Measurements from ENCODE around the gene CPXM1.

DNA sequence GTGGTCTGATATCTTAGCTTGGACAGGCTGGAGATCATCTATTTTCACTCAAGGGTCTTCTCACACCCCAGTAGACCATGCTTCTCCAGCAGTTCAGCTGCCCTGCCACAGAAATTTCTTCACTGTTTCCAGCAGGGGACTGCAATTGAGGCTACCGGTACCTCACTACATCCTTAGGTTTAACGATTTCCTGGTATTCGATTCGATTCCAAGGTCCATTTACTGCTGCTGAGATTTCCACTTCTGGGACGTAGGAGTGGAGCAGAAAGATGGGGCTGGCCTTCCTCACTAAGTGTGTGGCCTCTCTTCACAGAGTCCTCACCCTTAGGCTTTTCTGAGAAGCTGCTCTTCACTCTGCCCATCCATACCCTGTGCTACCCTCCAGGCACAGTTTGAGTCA, 46.3 kb upstream of the CPXM1 start:
- TF ChIP-seq POLR2AphosphoS5 (IDR thresholded peaks at IDR 0.05) (no peak), POLR2A (IDR thresholded peaks at IDR 0.05) (no peak), EP300 (IDR thresholded peaks at IDR 0.05) (no peak)
- TF ChIP-seq, protein P1, sequence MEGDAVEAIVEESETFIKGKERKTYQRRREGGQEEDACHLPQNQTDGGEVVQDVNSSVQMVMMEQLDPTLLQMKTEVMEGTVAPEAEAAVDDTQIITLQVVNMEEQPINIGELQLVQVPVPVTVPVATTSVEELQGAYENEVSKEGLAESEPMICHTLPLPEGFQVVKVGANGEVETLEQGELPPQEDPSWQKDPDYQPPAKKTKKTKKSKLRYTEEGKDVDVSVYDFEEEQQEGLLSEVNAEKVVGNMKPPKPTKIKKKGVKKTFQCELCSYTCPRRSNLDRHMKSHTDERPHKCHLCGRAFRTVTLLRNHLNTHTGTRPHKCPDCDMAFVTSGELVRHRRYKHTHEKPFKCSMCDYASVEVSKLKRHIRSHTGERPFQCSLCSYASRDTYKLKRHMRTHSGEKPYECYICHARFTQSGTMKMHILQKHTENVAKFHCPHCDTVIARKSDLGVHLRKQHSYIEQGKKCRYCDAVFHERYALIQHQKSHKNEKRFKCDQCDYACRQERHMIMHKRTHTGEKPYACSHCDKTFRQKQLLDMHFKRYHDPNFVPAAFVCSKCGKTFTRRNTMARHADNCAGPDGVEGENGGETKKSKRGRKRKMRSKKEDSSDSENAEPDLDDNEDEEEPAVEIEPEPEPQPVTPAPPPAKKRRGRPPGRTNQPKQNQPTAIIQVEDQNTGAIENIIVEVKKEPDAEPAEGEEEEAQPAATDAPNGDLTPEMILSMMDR (IDR thresholded peaks at IDR 0.05), result no peak

All from stomach (tissue), 4 donors.